ENCODE results near the gene MRPL53. TPM values are rescaled to one million over a fixed set of nuclear protein-coding genes. Genes with fewer than 3 reads are reported as not detected.
"Not testable (repeated sequence)": the region's sequence is repeated elsewhere in the genome, so short reads cannot be mapped to it uniquely, and the experiment has no call there.

The MRPL53 gene
- total RNA-seq, 1 donor from 2014 or later: 81.3 TPM

DNA sequence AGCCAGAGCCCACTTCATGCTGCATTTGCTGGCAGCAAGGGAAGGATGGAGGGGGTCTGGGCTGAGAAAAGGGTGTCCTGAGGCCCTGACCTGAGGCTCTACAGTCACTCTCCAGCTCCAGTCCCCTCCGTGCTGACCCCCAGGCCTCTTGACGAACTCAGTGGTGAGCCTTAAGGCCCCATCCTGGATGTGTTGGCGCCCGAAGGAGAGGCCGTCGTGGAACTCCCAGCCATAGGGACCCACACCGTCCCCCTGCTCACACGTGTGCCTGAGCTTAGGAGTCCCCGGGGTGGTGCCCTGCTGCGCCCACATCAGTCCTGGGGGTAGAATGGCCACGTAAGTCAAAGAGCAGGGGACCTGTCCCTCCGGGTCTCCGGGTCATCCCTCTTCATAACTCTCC is 8.1 kb downstream of the MRPL53 start:
- ATAC-seq (peak; percentile 7 to 9), DNase-seq (no peak)
- intact Hi-C loops (cut with DNase I): no loop called here
- H3K27me3 ChIP-seq (ENCODE audit: low read depth): no peaks in the 10 kb centered on the region
- H3K36me3 ChIP-seq: peaks cover 24% of the 10 kb centered on the region
- TF ChIP-seq CTCF (IDR thresholded peaks at IDR 0.05): no peak
- peaks cover 25% of the 10 kb centered on the region for H3K4me1 ChIP-seq
- H3K9me3 ChIP-seq: no peaks in the 10 kb centered on the region
- H3K27ac ChIP-seq: peak overlapping the region; percentile 92
- peak overlapping the region; percentile 97 for H3K4me3 ChIP-seq

- TF ChIP-seq CTCF (IDR thresholded peaks at IDR 0.05): no peak
- peaks cover 24% of the 10 kb centered on the region for H3K36me3 ChIP-seq
- no peaks in the 10 kb centered on the region for H3K27me3 ChIP-seq (ENCODE audit: low read depth)
- no peak overlapping the region for H3K27ac ChIP-seq
- H3K9me3 ChIP-seq: no peaks in the 10 kb centered on the region
- intact Hi-C loops (cut with DNase I): no loop called here
- no peak for ATAC-seq
- no peak overlapping the region for H3K4me3 ChIP-seq
- H3K4me1 ChIP-seq: peaks cover 33% of the 10 kb centered on the region
- no peak for DNase-seq
Observed at GRCh38 chr2:74462786-74463105, 9.7 kb downstream of the MRPL53 start.

DNA sequence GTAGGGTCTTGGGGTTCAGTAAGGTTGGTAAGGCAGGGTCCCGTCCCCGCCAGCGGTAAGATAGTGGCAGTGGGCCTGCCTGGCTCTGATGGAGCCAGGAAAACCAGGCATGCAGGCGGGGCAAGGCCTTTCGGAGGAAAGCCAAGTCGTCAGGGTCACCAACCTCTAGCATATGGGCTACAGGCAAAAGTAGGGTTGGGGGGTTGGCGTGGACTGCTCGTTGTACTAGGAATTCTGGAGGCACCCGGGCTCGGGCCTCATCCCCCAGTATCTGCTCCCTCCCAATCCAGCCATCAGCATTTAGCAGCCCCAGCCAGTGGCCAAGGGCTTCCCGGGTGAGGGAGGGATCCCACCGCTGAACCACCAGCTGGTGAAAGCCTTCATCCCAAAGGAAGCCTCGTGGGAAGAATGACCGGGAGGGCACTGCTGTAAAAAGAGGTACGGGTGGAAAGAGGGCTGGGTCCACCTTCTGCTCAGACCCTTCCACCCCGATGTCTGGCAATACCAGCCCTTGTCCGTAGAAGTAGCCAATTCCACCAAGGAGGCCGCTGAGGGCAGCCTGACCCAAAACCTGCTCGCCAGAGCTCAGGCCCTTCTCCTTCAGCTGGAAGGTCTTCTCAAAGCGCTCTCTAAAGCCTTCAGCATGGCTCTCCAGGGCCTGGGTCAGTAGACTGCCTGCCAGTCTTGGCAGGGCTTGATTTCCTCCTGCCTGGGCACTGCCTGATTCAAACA is 10.3 kb downstream of the MRPL53 start:
- ATAC-seq (no peak), DNase-seq (no peak)
- H3K9me3 ChIP-seq: no peaks in the 10 kb centered on the region
- no peak for TF ChIP-seq CTCF (IDR thresholded peaks at IDR 0.05)
- intact Hi-C loops (cut with DNase I): no loop called here
- H3K4me1 ChIP-seq: peaks cover 37% of the 10 kb centered on the region
- peaks cover 24% of the 10 kb centered on the region for H3K36me3 ChIP-seq
- H3K4me3 ChIP-seq: no peak overlapping the region
- no peak overlapping the region for H3K27ac ChIP-seq
- H3K27me3 ChIP-seq (ENCODE audit: low read depth): no peaks in the 10 kb centered on the region

- peaks cover 24% of the 10 kb centered on the region for H3K36me3 ChIP-seq
- no peak for ATAC-seq
- no peaks in the 10 kb centered on the region for H3K9me3 ChIP-seq
- intact Hi-C loops (cut with DNase I): no loop called here
- no peak overlapping the region for H3K4me3 ChIP-seq
- H3K4me1 ChIP-seq: peaks cover 45% of the 10 kb centered on the region
- no peak for TF ChIP-seq CTCF (IDR thresholded peaks at IDR 0.05)
- no peak overlapping the region for H3K27ac ChIP-seq
- H3K27me3 ChIP-seq (ENCODE audit: low read depth): no peaks in the 10 kb centered on the region
- no peak for DNase-seq
Observed at GRCh38 chr2:74461187-74462053, 11.1 kb downstream of the MRPL53 start.

DNA sequence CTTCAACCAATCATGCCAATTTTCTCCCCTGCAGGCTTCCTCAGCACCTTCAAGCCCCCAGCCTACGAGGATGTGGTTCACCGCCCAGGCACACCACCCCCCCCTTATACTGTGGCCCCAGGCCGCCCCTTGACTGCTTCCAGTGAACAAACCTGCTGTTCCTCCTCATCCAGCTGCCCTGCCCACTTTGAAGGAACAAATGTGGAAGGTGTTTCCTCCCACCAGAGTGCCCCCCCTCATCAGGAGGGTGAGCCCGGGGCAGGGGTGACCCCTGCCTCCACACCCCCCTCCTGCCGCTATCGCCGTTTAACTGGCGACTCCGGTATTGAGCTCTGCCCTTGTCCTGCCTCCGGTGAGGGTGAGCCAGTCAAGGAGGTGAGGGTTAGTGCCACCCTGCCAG is 12.3 kb downstream of the MRPL53 start:
- DNase-seq; intact Hi-C loops (cut with DNase I); H3K27me3 ChIP-seq (ENCODE audit: low read depth); H3K27ac ChIP-seq; H3K9me3 ChIP-seq; ATAC-seq; H3K4me3 ChIP-seq: not testable (repeated sequence)
- Histone ChIP-seq H3K4me1 (peaks cover 51% of the 10 kb centered on the region), H3K36me3 (peaks cover 24% of the 10 kb centered on the region)

GRCh38 chr2:74459503-74460118 is 12.9 kb downstream of the MRPL53 start:
- H3K9me3 ChIP-seq; H3K27ac ChIP-seq; intact Hi-C loops (cut with DNase I); ATAC-seq; H3K27me3 ChIP-seq (ENCODE audit: low read depth); DNase-seq; H3K4me3 ChIP-seq: not testable (repeated sequence)
- Histone ChIP-seq H3K4me1 (peaks cover 51% of the 10 kb centered on the region), H3K36me3 (peaks cover 24% of the 10 kb centered on the region)
